Measurements from ENCODE around the gene RBM45. TPM values are rescaled to one million over a fixed set of nuclear protein-coding genes. Genes with fewer than 3 reads are reported as not detected.
A peak's percentile ranks its signal among the peaks of the same experiment; 100 is the strongest.

Gene RBM45
- total and polyA plus RNA-seq, 2 experiments from 2014 or later = 4.3 to 12.7 TPM

GRCh38 chr2:178142274-178143065 lies 30.2 kb downstream of the RBM45 start:
- Histone ChIP-seq H3K79me2 (no peaks in the 10 kb centered on the region), H3K9me3 (ENCODE audit: low read depth) (no peaks in the 10 kb centered on the region), H4K20me1 (ENCODE audit: insufficient read depth, poor library complexity, severe bottlenecking) (no peaks in the 10 kb centered on the region), H3K4me3 (no peak overlapping the region), H3K9me2 (replicated peaks; ENCODE audit: insufficient read depth) (no peaks in the 10 kb centered on the region), H3K27me3 (no peaks in the 10 kb centered on the region), H3K4me1 (ENCODE audit: insufficient read depth) (no peaks in the 10 kb centered on the region), H3K27ac (no peak overlapping the region), H2AFZ (no peak overlapping the region), H3K36me3 (replicated peaks; ENCODE audit: insufficient read depth, low read depth) (no peaks in the 10 kb centered on the region), H3K4me2 (no peak overlapping the region)
- 58% methylated on average over 5 of the region's 5 CpGs for WGBS (ENCODE audit: low lambda C conversion rate, missing lambda C conversion rate)
- no peak for TF ChIP-seq EZH2 (IDR thresholded peaks at IDR 0.05; ENCODE audit: borderline replicate concordance)
- TF ChIP-seq CTCF (IDR thresholded peaks at IDR 0.05; ENCODE audit: poor library complexity) = no peak
- no peak for TF ChIP-seq EZH2phosphoT487 (IDR thresholded peaks at IDR 0.05; ENCODE audit: low read depth, severe bottlenecking, unreplicated experiment)
- DNase-seq (ENCODE audit: low spot score) = no peak

- Histone ChIP-seq H3K9me2 (replicated peaks; ENCODE audit: insufficient read depth) (no peaks in the 10 kb centered on the region), H3K79me2 (no peaks in the 10 kb centered on the region), H3K4me1 (ENCODE audit: insufficient read depth) (no peaks in the 10 kb centered on the region), H3K36me3 (replicated peaks; ENCODE audit: insufficient read depth, low read depth) (no peaks in the 10 kb centered on the region), H3K27ac (no peak overlapping the region), H3K9me3 (ENCODE audit: low read depth) (no peaks in the 10 kb centered on the region), H4K20me1 (ENCODE audit: insufficient read depth, poor library complexity, severe bottlenecking) (no peaks in the 10 kb centered on the region), H3K4me3 (no peak overlapping the region), H2AFZ (no peak overlapping the region), H3K4me2 (no peak overlapping the region), H3K27me3 (no peaks in the 10 kb centered on the region)
- no peak for TF ChIP-seq EZH2phosphoT487 (IDR thresholded peaks at IDR 0.05; ENCODE audit: low read depth, severe bottlenecking, unreplicated experiment)
- TF ChIP-seq EZH2 (IDR thresholded peaks at IDR 0.05; ENCODE audit: borderline replicate concordance) = no peak
- no peak for TF ChIP-seq CTCF (IDR thresholded peaks at IDR 0.05; ENCODE audit: poor library complexity)
- DNase-seq (ENCODE audit: low spot score) = no peak
These were observed 31.2 kb downstream of the RBM45 start for GRCh38 chr2:178143481-178143880.

GRCh38 chr2:178152033-178152432 lies 39.8 kb downstream of the RBM45 start:
- Histone ChIP-seq H3K36me3 (replicated peaks; ENCODE audit: insufficient read depth, low read depth) (no peaks in the 10 kb centered on the region), H3K4me2 (peak overlapping the region; percentile 37), H3K27me3 (no peaks in the 10 kb centered on the region), H3K9me2 (replicated peaks; ENCODE audit: insufficient read depth) (no peaks in the 10 kb centered on the region), H3K9me3 (ENCODE audit: low read depth) (no peaks in the 10 kb centered on the region), H3K4me1 (ENCODE audit: insufficient read depth) (no peaks in the 10 kb centered on the region), H3K4me3 (no peak overlapping the region), H3K79me2 (no peaks in the 10 kb centered on the region), H2AFZ (no peak overlapping the region), H3K27ac (peak overlapping the region; percentile 30), H4K20me1 (ENCODE audit: insufficient read depth, poor library complexity, severe bottlenecking) (no peaks in the 10 kb centered on the region)
- WGBS (ENCODE audit: low lambda C conversion rate, missing lambda C conversion rate) = 33% methylated on average over 3 of the region's 3 CpGs
- DNase-seq (ENCODE audit: low spot score) = peak; percentile 57
- TF ChIP-seq EZH2 (IDR thresholded peaks at IDR 0.05; ENCODE audit: borderline replicate concordance) (no peak), CTCF (IDR thresholded peaks at IDR 0.05; ENCODE audit: poor library complexity) (no peak), EZH2phosphoT487 (IDR thresholded peaks at IDR 0.05; ENCODE audit: low read depth, severe bottlenecking, unreplicated experiment) (no peak)

All from hepatocyte (in vitro differentiated cells).